Measurements from ENCODE around the gene KIF21A.

DNA sequence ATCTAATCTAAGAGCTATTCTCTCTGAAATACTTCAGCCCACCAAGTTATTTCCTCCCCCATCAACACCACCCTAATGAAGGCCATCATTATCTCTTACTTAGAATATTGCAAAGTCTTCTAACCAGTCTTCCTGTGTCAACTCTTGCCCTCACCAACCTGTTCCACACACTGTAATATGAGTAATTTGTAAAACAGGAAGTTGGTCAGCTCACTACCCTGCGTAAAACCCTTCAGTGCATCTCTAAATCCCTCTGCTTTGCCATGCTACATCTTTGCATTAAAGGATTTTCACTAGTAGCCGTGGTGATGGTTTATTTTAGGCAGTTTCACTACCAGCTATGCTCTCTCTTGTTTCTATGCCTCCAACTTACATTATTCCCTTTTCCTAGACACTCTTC lies 70.0 kb downstream of the KIF21A start:
- no peak for TF ChIP-seq CTCF (IDR thresholded peaks at IDR 0.05)
- no peak for TF ChIP-seq POLR2A (IDR thresholded peaks at IDR 0.05)

Measured in lower leg skin (tissue), 3 donors.